Measurements from ENCODE around the gene KIF21A.

The KIF21A gene

DNA sequence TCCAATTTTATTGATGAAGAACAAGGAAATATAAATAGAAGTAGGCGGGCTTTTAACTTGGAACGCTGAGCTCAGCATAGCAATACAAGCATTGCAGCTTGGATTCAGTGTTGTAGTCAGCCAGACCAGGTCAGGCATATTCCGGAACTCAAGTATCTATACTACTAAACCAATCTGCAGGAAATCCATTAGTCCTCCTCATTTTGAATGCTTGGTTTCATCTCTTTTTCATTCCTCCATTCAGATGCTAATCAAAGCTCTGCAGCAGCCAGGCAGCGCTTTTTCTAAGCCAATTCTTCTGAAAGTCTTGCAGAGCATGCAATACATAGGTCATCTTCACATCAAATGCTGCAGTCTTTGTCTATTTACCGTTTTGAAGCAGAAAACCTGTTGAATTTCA is 49.0 kb downstream of the KIF21A start:
- no peak for DNase-seq (ENCODE audit: low read depth)
- TF ChIP-seq, protein P1, sequence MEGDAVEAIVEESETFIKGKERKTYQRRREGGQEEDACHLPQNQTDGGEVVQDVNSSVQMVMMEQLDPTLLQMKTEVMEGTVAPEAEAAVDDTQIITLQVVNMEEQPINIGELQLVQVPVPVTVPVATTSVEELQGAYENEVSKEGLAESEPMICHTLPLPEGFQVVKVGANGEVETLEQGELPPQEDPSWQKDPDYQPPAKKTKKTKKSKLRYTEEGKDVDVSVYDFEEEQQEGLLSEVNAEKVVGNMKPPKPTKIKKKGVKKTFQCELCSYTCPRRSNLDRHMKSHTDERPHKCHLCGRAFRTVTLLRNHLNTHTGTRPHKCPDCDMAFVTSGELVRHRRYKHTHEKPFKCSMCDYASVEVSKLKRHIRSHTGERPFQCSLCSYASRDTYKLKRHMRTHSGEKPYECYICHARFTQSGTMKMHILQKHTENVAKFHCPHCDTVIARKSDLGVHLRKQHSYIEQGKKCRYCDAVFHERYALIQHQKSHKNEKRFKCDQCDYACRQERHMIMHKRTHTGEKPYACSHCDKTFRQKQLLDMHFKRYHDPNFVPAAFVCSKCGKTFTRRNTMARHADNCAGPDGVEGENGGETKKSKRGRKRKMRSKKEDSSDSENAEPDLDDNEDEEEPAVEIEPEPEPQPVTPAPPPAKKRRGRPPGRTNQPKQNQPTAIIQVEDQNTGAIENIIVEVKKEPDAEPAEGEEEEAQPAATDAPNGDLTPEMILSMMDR (IDR thresholded peaks at IDR 0.05; ENCODE audit: low read length, missing control alignments): no peak
- no peak overlapping the region for H3K4me3 ChIP-seq (replicated peaks; ENCODE audit: low read depth, low read length)

DNA sequence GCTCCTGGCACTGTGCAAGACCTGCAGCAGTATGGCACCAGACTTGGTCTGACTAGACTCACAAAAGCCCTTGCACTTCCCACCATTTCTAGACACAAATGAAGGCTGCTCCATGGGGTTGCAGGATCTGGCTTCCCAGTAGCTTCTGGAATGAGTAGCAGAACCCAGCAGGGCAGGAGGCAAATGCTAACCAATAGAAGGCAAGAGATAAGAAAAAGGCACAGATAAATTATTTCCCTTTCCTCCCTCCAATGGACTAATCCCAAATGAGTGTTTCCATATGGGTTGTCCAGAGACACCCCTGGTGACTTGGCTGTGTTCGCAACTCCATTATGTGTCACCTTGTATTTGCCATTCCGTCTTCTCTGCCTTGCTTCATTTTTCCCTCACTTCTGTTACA is 49.7 kb downstream of the KIF21A start:
- TF ChIP-seq, protein P1 (IDR thresholded peaks at IDR 0.05; ENCODE audit: low read length, missing control alignments): no peak
- no peak overlapping the region for H3K4me3 ChIP-seq (replicated peaks; ENCODE audit: low read depth, low read length)
- no peak for DNase-seq (ENCODE audit: low read depth)

DNA sequence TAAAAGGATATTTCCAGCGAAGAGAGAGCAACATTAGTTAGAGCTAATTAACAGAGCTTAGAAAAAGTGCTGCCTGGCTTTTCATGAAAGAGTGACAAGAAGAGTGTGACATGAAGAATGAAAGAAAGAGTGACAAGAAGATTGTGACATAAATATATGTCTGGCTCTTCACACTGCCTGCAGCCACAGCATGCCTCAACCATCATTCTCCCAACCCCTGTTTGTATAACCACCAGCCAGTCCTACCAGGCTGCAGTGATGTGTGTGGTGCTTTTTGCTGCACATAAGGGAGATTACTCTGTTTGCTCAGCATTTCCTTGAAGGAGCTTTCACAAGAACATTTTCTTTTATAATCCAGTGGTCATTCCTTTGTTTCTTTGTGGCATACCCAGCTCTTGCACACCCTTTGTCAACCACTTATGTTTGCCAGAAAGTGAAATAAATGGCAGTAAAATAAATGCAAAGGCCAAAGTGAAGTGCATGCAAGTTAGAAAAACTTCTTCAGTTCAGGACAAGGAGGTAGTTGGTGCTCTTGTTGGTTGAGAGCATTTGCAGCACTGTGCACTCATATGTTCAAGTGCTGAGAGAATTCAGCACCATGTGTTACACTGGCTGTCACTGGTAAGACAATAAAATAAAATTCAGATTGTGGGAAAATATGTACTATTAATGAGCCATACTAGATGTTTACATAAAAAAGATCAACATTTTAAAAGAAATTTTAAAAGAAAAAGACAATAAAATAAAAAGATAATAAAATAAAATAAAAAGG is 50.6 kb downstream of the KIF21A start:
- TF ChIP-seq, protein P1 (IDR thresholded peaks at IDR 0.05; ENCODE audit: low read length, missing control alignments): no peak
- no peak for DNase-seq (ENCODE audit: low read depth)
- H3K4me3 ChIP-seq (replicated peaks; ENCODE audit: low read depth, low read length): no peak overlapping the region

DNA sequence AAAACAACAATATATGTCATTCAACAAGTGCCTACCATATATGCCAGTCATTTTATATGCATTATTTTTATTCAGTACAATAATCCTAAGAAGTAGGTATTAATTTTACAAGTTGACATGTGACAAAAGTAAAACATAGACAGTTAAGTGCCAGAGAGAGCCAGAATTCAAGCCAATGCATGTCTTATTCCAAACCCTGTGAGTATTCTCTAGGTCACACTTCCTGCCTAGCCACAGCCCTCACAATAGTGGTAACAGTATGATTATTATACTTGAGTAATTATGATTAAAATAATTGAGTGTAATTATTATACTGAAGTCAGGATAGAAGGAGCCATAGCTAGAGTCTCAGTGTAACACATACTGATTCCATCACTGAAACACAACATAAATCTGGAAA is 52.2 kb downstream of the KIF21A start:
- TF ChIP-seq, protein P1 (IDR thresholded peaks at IDR 0.05; ENCODE audit: low read length, missing control alignments): no peak
- DNase-seq (ENCODE audit: low read depth): no peak

DNA sequence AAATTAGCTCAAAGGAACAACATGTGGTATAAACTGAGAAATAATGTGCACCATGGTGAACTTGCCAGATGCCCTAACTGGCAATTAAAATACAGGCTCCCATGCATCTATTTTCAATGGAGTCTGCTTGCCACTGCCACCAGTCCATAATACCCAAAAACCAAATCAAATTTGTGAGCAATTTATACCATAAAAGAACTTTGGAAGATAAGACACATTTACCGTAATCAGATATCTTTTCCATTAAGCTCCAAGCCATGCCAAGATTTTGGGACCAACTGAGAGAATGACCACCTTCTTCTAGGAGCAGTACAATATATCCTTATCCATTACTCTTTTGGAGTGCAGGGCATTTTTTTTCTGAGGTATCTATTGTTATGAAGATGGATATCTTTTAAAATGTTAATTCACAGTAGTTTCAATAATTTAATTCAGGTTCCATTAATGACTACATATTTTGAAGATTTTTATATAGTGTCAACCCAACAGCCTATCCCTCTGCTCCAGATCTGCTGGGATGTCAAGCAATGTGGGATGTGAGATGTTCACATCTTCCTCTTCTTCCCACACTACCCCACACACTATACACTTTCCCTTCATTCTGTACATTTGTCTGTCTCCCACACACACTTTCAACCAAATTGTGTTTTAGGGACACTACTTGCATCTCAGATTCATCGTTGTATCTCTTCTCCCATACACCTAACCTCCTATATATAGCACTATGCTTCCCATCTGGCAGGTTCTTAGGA is 53.3 kb downstream of the KIF21A start:
- no peak for DNase-seq (ENCODE audit: low read depth)
- no peak overlapping the region for H3K4me3 ChIP-seq (replicated peaks; ENCODE audit: low read depth, low read length)
- TF ChIP-seq, protein P1 (IDR thresholded peaks at IDR 0.05; ENCODE audit: low read length, missing control alignments): no peak

More for the DNA sequence above, 52.2 kb downstream of the KIF21A start:
- no peak overlapping the region for H3K4me3 ChIP-seq (replicated peaks; ENCODE audit: low read depth, low read length)

DNA sequence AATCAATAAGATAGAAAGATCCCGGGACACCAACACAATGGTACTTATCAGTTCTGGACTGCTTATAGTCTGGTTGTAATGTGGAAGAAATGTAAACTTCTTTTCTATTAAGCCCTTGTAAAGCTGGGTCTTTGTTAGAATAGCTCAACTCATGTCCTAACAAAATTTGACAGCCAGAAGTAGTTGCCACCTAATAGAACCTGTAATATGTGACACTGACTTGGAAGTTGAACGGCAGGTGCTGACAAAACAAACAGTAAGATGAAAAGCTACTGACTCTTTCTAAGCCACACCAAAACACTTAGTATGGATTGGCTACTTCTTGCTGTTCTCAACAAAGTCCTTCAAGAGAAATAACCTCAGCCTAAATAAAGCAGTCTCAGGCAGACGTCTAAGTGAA is 56.6 kb downstream of the KIF21A start:
- no peak overlapping the region for H3K4me3 ChIP-seq (replicated peaks; ENCODE audit: low read depth, low read length)
- TF ChIP-seq, protein P1 (IDR thresholded peaks at IDR 0.05; ENCODE audit: low read length, missing control alignments): no peak
- DNase-seq (ENCODE audit: low read depth): no peak

Measured in fibroblast of pulmonary artery (primary cell).